Stomach (tissue), 9 donors: Measurements from ENCODE around the gene RALGAPA2. TPM values are rescaled to one million over a fixed set of nuclear protein-coding genes. Genes with fewer than 3 reads are reported as not detected.

Experiments
- DNase-seq, 2 donors: peaks; one replicate each; pipeline versions ENCODE4 v3.0.0 to v3.0.0-alpha.2; 2013 to 2019
- H3K27ac ChIP-seq, 5 donors: fragments of 200-600 bp in 4 of 5; sonication (generic) in 4 of 5; one replicate each; pipeline ENCODE4 v1.5.1; 2013 to 2019; ENCODE audit warnings: mild to moderate bottlenecking in 1 of 5, moderate library complexity in 1 of 5
- H3K27me3 ChIP-seq, 3 donors: fragments of 200-600 bp; sonication (generic); one replicate each; pipeline ENCODE4 v1.5.1; 2017 to 2019; ENCODE audit warnings: mixed run types in 1 of 3
- H3K36me3 ChIP-seq, 4 donors: fragments of 200-600 bp; sonication (generic); 1 replicate in 3 of 4; 2 replicates in 1 of 4; pipeline ENCODE4 v1.5.1; 2016 to 2019
- H3K4me1 ChIP-seq, 4 donors: fragments of 200-600 bp; sonication (generic); one replicate each; pipeline ENCODE4 v1.5.1; 2016 to 2019
- H3K4me3 ChIP-seq, 4 donors: fragments of 200-600 bp; sonication (generic) in 3 of 4; one replicate each; pipeline ENCODE4 v1.5.1; 2016 to 2019; ENCODE audit warnings: mild to moderate bottlenecking in 1 of 4
- H3K9me3 ChIP-seq, 4 donors: fragments of 200-600 bp; sonication (generic); one replicate each; pipeline ENCODE4 v1.5.1; 2016 to 2019
- CTCF ChIP-seq, 7 experiments: fragments of 450-650 bp in 4 of 7; fragments of 200-600 bp in 3 of 7; sonication (generic) in 3 of 7; IDR thresholded peaks; one replicate each; pipeline ENCODE4 v1.5.1; 2016 to 2019; ENCODE audit warnings: antibody characterized with exemption in 7 of 7, control low read depth in 2 of 7, mild to moderate bottlenecking in 1 of 7
- EP300 ChIP-seq: sonication (generic); formaldehyde crosslinking; IDR thresholded peaks from one replicate; pipeline ENCODE4 v1.6.1; 2017; ENCODE audit warnings: antibody characterized with exemption
- POLR2A ChIP-seq, 4 donors: fragments of 450-650 bp; IDR thresholded peaks; one replicate each; pipeline ENCODE4 v1.6.1; 2016; ENCODE audit warnings: antibody characterized with exemption in 4 of 4, control low read depth in 2 of 4, mild to moderate bottlenecking in 1 of 4, moderate library complexity in 1 of 4
- POLR2AphosphoS5 ChIP-seq, 3 donors: sonication (generic); formaldehyde crosslinking; IDR thresholded peaks; one replicate each; pipeline ENCODE4 v1.6.1; 2016; ENCODE audit warnings: antibody characterized with exemption in 3 of 3
- WGBS, 5 donors: extraction: QIAGEN DNeasy Blood & Tissue Kit in 3 of 5; methylation state at CpG; one replicate each; pipeline versions ENCODE4 v1.1.5 to v1.1.7; 2013 to 2018; 5-methylcytosine and 5-hydroxymethylcytosine counted together
- intact Hi-C: fragments of 100-400 bp; cut with DNase I; formaldehyde crosslinking; loops from one replicate; pipeline ENCODE4 v1.15.1; 2023; ENCODE audit warnings: low total_unique reads
- polyA plus RNA-seq, 3 donors: library from polyadenylated mRNA; stranded (reverse); fragments of 200-250 nt; gene quantifications; one replicate each; pipeline ENCODE4 v1.2.3, GENCODE V29; 2013
- total RNA-seq, 5 donors: library from RNA; depleted of rRNA; stranded (reverse); fragments of >200 nt; gene quantifications; one replicate each; pipeline versions ENCODE4 v1.1.0 to v1.2.3, GENCODE V29; 2014 to 2016
- donor health status: healthy with polysubstance abuse.
- donor health status: Bipolar disorder and iron deficiency.
- donor health status: healthy.

RALGAPA2 gene
- total and polyA plus RNA-seq, 8 donors, result 4.3 to 159 (median 48.7) TPM

GRCh38 chr20:20664795-20665589 lies 47.5 kb downstream of the RALGAPA2 start:
- TF ChIP-seq POLR2A (IDR thresholded peaks at IDR 0.05) (no peak), CTCF (IDR thresholded peaks at IDR 0.05) (peak in 4 of 7 experiments; percentile 27 to 47 (median 40))
- Histone ChIP-seq H3K27me3 (no peaks in the 10 kb centered on the region), H3K4me1 (peaks cover 15 to 41% (median 22%) of the 10 kb centered on the region in 4 donors), H3K27ac (no peak overlapping the region), H3K9me3 (no peaks in the 10 kb centered on the region), H3K36me3 (peaks cover 0 to 5% (median 0%) of the 10 kb centered on the region in 4 donors), H3K4me3 (no peak overlapping the region)
- intact Hi-C loops, result loop anchor here (10.0 kb wide), 1 partner anchor 160 kb away; no protein-coding TSS in a partner anchor
- DNase-seq, result peak in 1 of 2 donors; percentile 78
- 21 to 47% (median 45%) methylated on average over 2 of the region's 2 CpGs for WGBS, 5 donors

DNA sequence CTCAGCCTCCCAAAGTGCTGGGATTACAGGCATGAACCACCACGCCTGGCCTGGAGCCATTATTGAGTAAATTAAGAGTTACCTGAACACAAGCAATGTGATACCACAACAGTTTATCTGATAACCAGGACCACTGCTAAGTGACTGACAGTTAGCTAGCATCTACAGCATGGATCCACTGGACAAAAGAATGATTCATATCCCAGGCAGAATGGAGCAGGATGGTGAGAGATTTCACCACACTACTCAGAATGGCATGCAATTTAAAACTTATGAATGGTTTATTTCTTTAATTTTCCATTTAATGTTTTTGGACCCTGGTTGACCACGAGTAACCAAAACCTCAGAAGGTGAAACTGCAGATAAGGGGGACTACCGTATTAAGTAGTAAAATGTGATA lies 48.6 kb downstream of the RALGAPA2 start:
- TF ChIP-seq POLR2AphosphoS5 (IDR thresholded peaks at IDR 0.05), result no peak
- no peak for TF ChIP-seq EP300
- TF ChIP-seq POLR2A (IDR thresholded peaks at IDR 0.05), result no peak
- no peak for TF ChIP-seq CTCF (IDR thresholded peaks at IDR 0.05)
- H3K9me3 ChIP-seq, result no peaks in the 10 kb centered on the region
- WGBS, 5 donors, result 57 to 72% (median 58%) methylated on average over 3 of the region's 3 CpGs
- no peak overlapping the region for H3K4me3 ChIP-seq
- no peaks in the 10 kb centered on the region for H3K36me3 ChIP-seq
- H3K4me1 ChIP-seq, result peaks cover 15 to 37% (median 20%) of the 10 kb centered on the region in 4 donors
- H3K27me3 ChIP-seq, result no peaks in the 10 kb centered on the region
- no peak for DNase-seq
- no peak overlapping the region for H3K27ac ChIP-seq
- intact Hi-C loops, result loop anchor here (10.0 kb wide), 1 partner anchor 161 kb away; no protein-coding TSS in a partner anchor

GRCh38 chr20:20658871-20659431 lies 53.5 kb downstream of the RALGAPA2 start:
- intact Hi-C loops, result no loop called here
- DNase-seq, result no peak
- H3K27ac ChIP-seq, result no peak overlapping the region
- H3K36me3 ChIP-seq, result peaks cover 0 to 13% (median 6%) of the 10 kb centered on the region in 4 donors
- no peaks in the 10 kb centered on the region for H3K9me3 ChIP-seq
- 54 to 75% (median 63%) methylated on average over 4 of the region's 4 CpGs for WGBS, 5 donors
- H3K4me3 ChIP-seq, result no peak overlapping the region
- no peaks in the 10 kb centered on the region for H3K27me3 ChIP-seq
- peaks cover 0 to 4% (median 0%) of the 10 kb centered on the region in 4 donors for H3K4me1 ChIP-seq
- TF ChIP-seq CTCF (IDR thresholded peaks at IDR 0.05), result no peak
- TF ChIP-seq POLR2A (IDR thresholded peaks at IDR 0.05), result no peak
- no peak for TF ChIP-seq POLR2AphosphoS5 (IDR thresholded peaks at IDR 0.05)
- TF ChIP-seq EP300, result no peak

- Histone ChIP-seq H3K27ac (no peak overlapping the region), H3K27me3 (no peaks in the 10 kb centered on the region), H3K9me3 (no peaks in the 10 kb centered on the region), H3K36me3 (peaks cover 0 to 13% (median 6%) of the 10 kb centered on the region in 4 donors), H3K4me1 (peaks cover 0 to 4% (median 0%) of the 10 kb centered on the region in 4 donors), H3K4me3 (no peak overlapping the region)
- no peak for TF ChIP-seq POLR2AphosphoS5 (IDR thresholded peaks at IDR 0.05)
- no peak for TF ChIP-seq POLR2A (IDR thresholded peaks at IDR 0.05)
- TF ChIP-seq CTCF (IDR thresholded peaks at IDR 0.05), result no peak
- no peak for TF ChIP-seq EP300
- no peak for DNase-seq
- intact Hi-C loops, result no loop called here
These were observed 54.3 kb downstream of the RALGAPA2 start for GRCh38 chr20:20658123-20658522.
